K562 (cell line): ENCODE results near the gene PHF1. TPM values are rescaled to one million over a fixed set of nuclear protein-coding genes. Genes with fewer than 3 reads are reported as not detected.

Experiments used
- ATAC-seq: fragments of 200-7000 bp; cut with Tn5 transposase; 3 replicates; pipeline ENCODE4 v1.9.1; 2020; ENCODE audit warnings: moderate library complexity
- BruUV-seq: library from RNA; stranded (reverse); fragments of 400-500 nt; replicated peaks from 2 replicates; lab custom pipeline; 2021; lab: Mats Ljungman, UMichigan
- CTCF ChIA-PET: fragments of 300-600 bp; formaldehyde crosslinking; extraction: SDS; loops from one replicate; lab custom pipeline; 2021; ENCODE audit warnings: low intra/inter-chr PET ratio; lab: Yijun Ruan, JAX
- POLR2A ChIA-PET: fragments of 300-600, 350-650 bp; sonication (Branson Sonifier 250); formaldehyde crosslinking; extraction: SDS; loops from one replicate; lab custom pipeline; 2021; ENCODE audit warnings: antibody characterized with exemption, inconsistent platforms; lab: Yijun Ruan, JAX
- DNase-seq, 4 experiments: peaks; one replicate each; pipeline versions ENCODE4 v3.0.0 to v3.0.0-alpha.2; 2011 to 2018; ENCODE audit warnings: low spot score in 3 of 4, mixed read lengths in 3 of 4; ENCODE audit errors: extremely low read depth in 1 of 4
- FAIRE-seq: peaks from 2 replicates; lab custom pipeline; 2011; peaks lifted over from hg19 to GRCh38; lab: Jason Lieb, UNC
- H2AFZ ChIP-seq: 2 replicates; pipeline ENCODE4 v1.6.0; 2011; ENCODE audit warnings: low read depth, low read length, control low read depth, inconsistent platforms
- H3K27ac ChIP-seq: fragments of 200-600 bp; 3 replicates; pipeline ENCODE4 v1.8.0; 2011; ENCODE audit warnings: low read depth, mild to moderate bottlenecking, control low read depth, inconsistent platforms, low read length, moderate library complexity, mixed read lengths; ENCODE audit errors: extremely low read depth
- H3K27me3 ChIP-seq, 2 experiments: fragments of 300-600 bp in 1 of 2; 2 replicates in 1 of 2; 3 replicates in 1 of 2; pipeline versions ENCODE4 v1.6.0 to v1.8.0; 2011; ENCODE audit warnings: inconsistent platforms in 2 of 2, low read length in 2 of 2, mild to moderate bottlenecking in 1 of 2, mixed read lengths in 1 of 2, moderate library complexity in 1 of 2; ENCODE audit not compliant: control insufficient read depth in 2 of 2, insufficient read depth in 2 of 2
- H3K36me3 ChIP-seq: fragments of 300-600 bp; 3 replicates; pipeline ENCODE4 v1.8.0; 2011; ENCODE audit warnings: mild to moderate bottlenecking, low read length, inconsistent platforms; ENCODE audit not compliant: control insufficient read depth, insufficient read depth
- H3K4me1 ChIP-seq, 2 experiments: fragments of 200-600 bp in 1 of 2; replicated peaks in 1 of 2; 2 replicates in 1 of 2; 3 replicates in 1 of 2; pipeline versions ENCODE4 v1.5.1 to v1.8.0; 2011; ENCODE audit warnings: inconsistent platforms in 2 of 2, low read length in 2 of 2, mild to moderate bottlenecking in 1 of 2, mixed read lengths in 1 of 2, moderate library complexity in 1 of 2; ENCODE audit not compliant: control insufficient read depth in 2 of 2, insufficient read depth in 2 of 2
- H3K4me2 ChIP-seq: 2 replicates; pipeline ENCODE4 v1.6.1; 2011; ENCODE audit warnings: low read length, control low read depth, inconsistent platforms, mixed read lengths; ENCODE audit not compliant: insufficient read depth
- H3K4me3 ChIP-seq: fragments of 200-600 bp; sonication (generic), shearing (Covaris generic); 2 replicates; pipeline ENCODE4 v1.5.1; 2016; ENCODE audit warnings: control low read depth, inconsistent platforms
- H3K79me2 ChIP-seq: fragments of 200-600 bp; 3 replicates; pipeline ENCODE4 v1.8.0; 2011; ENCODE audit warnings: low read length, inconsistent platforms; ENCODE audit not compliant: control insufficient read depth, insufficient read depth
- H3K9ac ChIP-seq, 2 experiments: 2 replicates each; pipeline versions ENCODE4 v1.6.0 to v1.6.1; 2011; ENCODE audit warnings: low read depth in 2 of 2, low read length in 2 of 2, control low read depth in 1 of 2, inconsistent platforms in 1 of 2, mild to moderate bottlenecking in 1 of 2, mixed read lengths in 1 of 2; ENCODE audit not compliant: insufficient read depth in 1 of 2
- H3K9me1 ChIP-seq: one replicate; pipeline ENCODE4 v1.6.0; 2011; ENCODE audit warnings: inconsistent platforms, mild to moderate bottlenecking, low read length, moderate library complexity; ENCODE audit not compliant: control insufficient read depth, insufficient read depth
- H3K9me3 ChIP-seq: replicated peaks from 2 replicates; pipeline ENCODE4 v1.5.1; 2011; ENCODE audit warnings: low read depth, low read length, inconsistent platforms; ENCODE audit not compliant: control insufficient read depth, insufficient read depth
- H4K20me1 ChIP-seq: replicated peaks from 2 replicates; pipeline ENCODE4 v1.6.1; 2011; ENCODE audit warnings: low read length, inconsistent platforms, mixed read lengths; ENCODE audit not compliant: control insufficient read depth, insufficient read depth
- GABPB1 ChIP-seq: sonication (generic); formaldehyde crosslinking; IDR thresholded peaks from 2 replicates; pipeline ENCODE4 v1.8.0; 2022; ENCODE audit warnings: mild to moderate bottlenecking, missing genetic modification reagents
- KDM5B ChIP-seq: fragments of 200-600 bp; sonication (generic); IDR thresholded peaks from 2 replicates; pipeline ENCODE4 v1.6.1; 2012; ENCODE audit warnings: low read depth, mild to moderate bottlenecking, moderate library complexity, low read length, control low read depth, inconsistent platforms; ENCODE audit not compliant: insufficient replicate concordance
- KLF10 ChIP-seq: fragments of 250-450 bp; sonication (Bioruptor Pico); IDR thresholded peaks from 2 replicates; pipeline ENCODE4 v1.6.1; 2021; ENCODE audit warnings: matching md5 sums
- POLR2A ChIP-seq: fragments of 450-650 bp; conservative IDR thresholded peaks from 2 replicates; pipeline ENCODE4 v1.6.1; 2016
- POLR2AphosphoS2 ChIP-seq: IDR thresholded peaks from 2 replicates; pipeline ENCODE4 v1.6.1; 2012; ENCODE audit warnings: low read length, improper control_type of control experiment
- POLR2B ChIP-seq: fragments of 450-650 bp; IDR thresholded peaks from 2 replicates; pipeline ENCODE4 v1.6.1; 2018; ENCODE audit warnings: low read depth; ENCODE audit not compliant: partially characterized antibody
- POLR2G ChIP-seq: fragments of 200-400 bp; formaldehyde crosslinking; IDR thresholded peaks from 2 replicates; pipeline ENCODE4 v1.6.1; 2017; ENCODE audit warnings: low read depth, mild to moderate bottlenecking, antibody characterized with exemption, low read length, moderate library complexity
- RBFOX2 ChIP-seq: fragments of 200-400 bp; formaldehyde crosslinking; IDR thresholded peaks from 2 replicates; pipeline ENCODE4 v1.6.1; 2017; ENCODE audit warnings: low read depth, mild to moderate bottlenecking, low read length, moderate library complexity
- THAP7 ChIP-seq: fragments of 250-450 bp; sonication (Bioruptor Pico); IDR thresholded peaks from 2 replicates; pipeline ENCODE4 v1.5.0; 2021
- ZFPM2 ChIP-seq: fragments of 250-450 bp; sonication (Bioruptor Pico); IDR thresholded peaks from 2 replicates; pipeline ENCODE4 v1.5.1; 2022; ENCODE audit warnings: mild to moderate bottlenecking
- WGBS: fragments of 100-300 bp; shearing (Covaris generic); methylation state at CpG from one replicate; pipeline ENCODE4 v1.1.6; 2016; ENCODE audit warnings: low coverage, mixed read lengths; ENCODE audit not compliant: insufficient coverage; ENCODE audit errors: missing lambda C conversion rate; 5-methylcytosine and 5-hydroxymethylcytosine counted together
- in situ Hi-C: fragments of 300-500 bp; cut with MboI; formaldehyde crosslinking; loops from 4 replicates; pipeline ENCODE4 v1.15.0; 2018; ENCODE audit warnings: inconsistent platforms, mixed read lengths
- intact Hi-C: fragments of 100-400 bp; cut with micrococcal nuclease; formaldehyde crosslinking; loops from 2 replicates; pipeline ENCODE4 v1.14.2; 2022
- polyA plus RNA-seq, 8 experiments: library from polyadenylated mRNA; depleted of rRNA in 4 of 8; stranded (reverse) in 5 of 8; unstranded in 3 of 8; fragments of >200 nt; fragmentation: Nextera tagmentation in 2 of 8; fragmentation: Illumina TruSeq in 1 of 8; extraction: Ambion mirVana in 2 of 8; extraction: Trizol in 1 of 8; gene quantifications; 2 replicates each; pipeline versions ENCODE4 v1.2.1 to v1.2.3, GENCODE V29; 2011 to 2014; ENCODE audit warnings: inconsistent platforms in 1 of 8, missing spikeins in 1 of 8
- total RNA-seq, 7 experiments: library from RNA; depleted of rRNA in 6 of 7; stranded (reverse); fragments of >200 nt in 6 of 7; fragmentation: Illumina TruSeq in 2 of 7; extraction: Trizol in 2 of 7; gene quantifications; 2 replicates each; pipeline versions ENCODE4 v1.2.1 to v1.2.3, GENCODE V29; 2011 to 2021; ENCODE audit warnings: low replicate concordance in 1 of 7
- TF ChIP-seq, protein P1 (sequence below): sonication (generic); formaldehyde crosslinking; IDR thresholded peaks from 2 replicates; pipeline ENCODE4 v1.8.0; 2023; ENCODE audit warnings: mild to moderate bottlenecking, missing genetic modification reagents

The PHF1 gene
- total and polyA plus RNA-seq, 9 of the 15 experiments (the other 6 are each of a cell fraction or from before 2014, with no cell fraction given): 3.7 to 64.2 (median 33.7) TPM

- Histone ChIP-seq H3K9me1 (no peaks in the 10 kb centered on the region), H3K79me2 (peaks cover 53% of the 10 kb centered on the region), H3K27ac (no peak overlapping the region), H4K20me1 (peaks cover 5% of the 10 kb centered on the region), H3K36me3 (peaks cover 59% of the 10 kb centered on the region), H3K4me1 (peaks cover 28 to 44% of the 10 kb centered on the region in 2 experiments), H3K4me3 (no peak overlapping the region), H3K9me3 (no peaks in the 10 kb centered on the region), H3K4me2 (no peak overlapping the region), H2AFZ (no peak overlapping the region), H3K27me3 (no peaks in the 10 kb centered on the region), H3K9ac (peak overlapping the region in 1 of 2 experiments; percentile 34; a peak in 1 of 4 replicates)
- ChIA-PET CTCF (no interaction called here), POLR2A (interaction anchor here (1.6 kb wide), 1 partner anchor 13 kb away, joined by 4 read pairs; no protein-coding TSS in a partner anchor)
- ATAC-seq: no peak
- BruUV-seq: no TSS peak
- intact Hi-C loops: loop anchor here (5.0 kb wide), 1 partner anchor 116 kb away; the partner anchor contains the start of gene RGL2
- DNase-seq: no peak
- no peak for FAIRE-seq
- TF ChIP-seq KDM5B: peak; percentile 39
- TF ChIP-seq POLR2AphosphoS2: peak; percentile 61; the same call in 1 of the 2 replicates
- TF ChIP-seq THAP7 (CRISPR knock-in tag): 0 out of 2 replicates have a peak, but pooled peaks have one; percentile 19
- 0 out of 2 replicates have a peak, but pooled peaks have one; percentile 20 for TF ChIP-seq POLR2G
- TF ChIP-seq ZFPM2 (CRISPR knock-in tag): no peak
- peak; percentile 38 for TF ChIP-seq POLR2A
- TF ChIP-seq RBFOX2: peak; percentile 20; the same call in 1 of the 2 replicates
- 0 out of 2 replicates have a peak, but pooled peaks have one; percentile 20 for TF ChIP-seq GABPB1
- TF ChIP-seq, protein P1, sequence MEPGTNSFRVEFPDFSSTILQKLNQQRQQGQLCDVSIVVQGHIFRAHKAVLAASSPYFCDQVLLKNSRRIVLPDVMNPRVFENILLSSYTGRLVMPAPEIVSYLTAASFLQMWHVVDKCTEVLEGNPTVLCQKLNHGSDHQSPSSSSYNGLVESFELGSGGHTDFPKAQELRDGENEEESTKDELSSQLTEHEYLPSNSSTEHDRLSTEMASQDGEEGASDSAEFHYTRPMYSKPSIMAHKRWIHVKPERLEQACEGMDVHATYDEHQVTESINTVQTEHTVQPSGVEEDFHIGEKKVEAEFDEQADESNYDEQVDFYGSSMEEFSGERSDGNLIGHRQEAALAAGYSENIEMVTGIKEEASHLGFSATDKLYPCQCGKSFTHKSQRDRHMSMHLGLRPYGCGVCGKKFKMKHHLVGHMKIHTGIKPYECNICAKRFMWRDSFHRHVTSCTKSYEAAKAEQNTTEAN (CRISPR knock-in tag): no peak
- TF ChIP-seq POLR2B: peak; percentile 47
- TF ChIP-seq KLF10 (CRISPR knock-in tag): 0 out of 2 replicates have a peak, but pooled peaks have one; percentile 10
- in situ Hi-C loops: no loop called here
- WGBS: 89% methylated on average over 14 of the region's 14 CpGs
These were observed 2.7 kb downstream of the PHF1 start for GRCh38 chr6:33413241-33414120.
